Panc1 (cell line): ENCODE measurements around the gene CNDP1. TPM values are rescaled to one million over a fixed set of nuclear protein-coding genes. Genes with fewer than 3 reads are reported as not detected.

ENCODE experiments used
- ATAC-seq: fragments of 200-7000 bp; cut with Tn5 transposase; 2 replicates; pipeline ENCODE4 v1.9.1; 2020; ENCODE audit warnings: mild to moderate bottlenecking, moderate library complexity
- BruUV-seq: library from RNA; stranded (reverse); fragments of 400-500 nt; replicated peaks from 2 replicates; lab custom pipeline; 2021; lab: Mats Ljungman, UMichigan
- CTCF ChIA-PET: fragments of 300-600 bp; sonication (Branson Sonifier 250); formaldehyde crosslinking; loops from one replicate; lab custom pipeline; 2022; ENCODE audit warnings: antibody characterized with exemption; lab: Charles Lee
- POLR2A ChIA-PET: fragments of 300-600 bp; sonication (Branson Sonifier 250); formaldehyde crosslinking; loops from one replicate; lab custom pipeline; 2022; ENCODE audit warnings: antibody characterized with exemption; lab: Charles Lee
- DNase-seq: peaks from one replicate; pipeline ENCODE4 v3.0.0-alpha.2; 2010; ENCODE audit warnings: low read depth, low spot score
- H3K27ac ChIP-seq: 2 replicates; pipeline ENCODE4 v1.5.1; 2011; ENCODE audit warnings: mild to moderate bottlenecking, low read length, inconsistent platforms
- H3K27me3 ChIP-seq: fragments of 200-500 bp; sonication (Bioruptor generic); 2 replicates; pipeline ENCODE4 v1.6.0; 2014; ENCODE audit warnings: low read length, inconsistent platforms; ENCODE audit not compliant: control insufficient read depth, insufficient read depth
- H3K36me3 ChIP-seq: fragments of 200-500 bp; sonication (Bioruptor generic); 2 replicates; pipeline ENCODE4 v1.5.1; 2014; ENCODE audit warnings: inconsistent platforms, mild to moderate bottlenecking, low read length, moderate library complexity; ENCODE audit not compliant: control insufficient read depth, insufficient read depth
- H3K4me1 ChIP-seq: 2 replicates; pipeline ENCODE4 v1.5.1; 2011; ENCODE audit warnings: inconsistent platforms, mild to moderate bottlenecking, low read length, moderate library complexity; ENCODE audit not compliant: control insufficient read depth, insufficient read depth
- H3K4me3 ChIP-seq, 2 experiments: 2 replicates each; pipeline ENCODE4 v1.5.1; 2011 to 2012; ENCODE audit warnings: low read depth in 2 of 2, low read length in 2 of 2, mild to moderate bottlenecking in 2 of 2, inconsistent platforms in 1 of 2, moderate library complexity in 1 of 2
- H3K9me3 ChIP-seq: fragments of 200-500 bp; sonication (Bioruptor generic); 2 replicates; pipeline ENCODE4 v1.5.1; 2014; ENCODE audit warnings: low read depth, mild to moderate bottlenecking, inconsistent platforms, low read length, moderate library complexity; ENCODE audit not compliant: control insufficient read depth, insufficient read depth
- CTCF ChIP-seq: fragments of 450-650 bp; IDR thresholded peaks from 2 replicates; pipeline ENCODE4 v1.5.1; 2017; ENCODE audit warnings: mild to moderate bottlenecking
- POLR2AphosphoS5 ChIP-seq: IDR thresholded peaks from 2 replicates; pipeline ENCODE4 v1.6.1; 2012; ENCODE audit warnings: mild to moderate bottlenecking, low read depth, low read length, moderate library complexity
- REST ChIP-seq, 2 experiments: IDR thresholded peaks; 2 replicates each; pipeline ENCODE4 v1.6.1; 2011 to 2012; ENCODE audit warnings: low read depth in 2 of 2, control low read depth in 1 of 2, low read length in 1 of 2, mild to moderate bottlenecking in 1 of 2, moderate library complexity in 1 of 2; ENCODE audit not compliant: insufficient read depth in 1 of 2
- SIN3A ChIP-seq: IDR thresholded peaks from 2 replicates; pipeline ENCODE4 v1.6.1; 2012; ENCODE audit warnings: low read depth, mild to moderate bottlenecking, low read length, moderate library complexity, borderline replicate concordance; ENCODE audit not compliant: insufficient read depth
- TCF7L2 ChIP-seq: IDR thresholded peaks from 2 replicates; pipeline ENCODE4 v1.6.1; 2011; ENCODE audit warnings: mild to moderate bottlenecking, low read depth, low read length, inconsistent platforms
- in situ Hi-C: cut with HindIII; loops from 2 replicates; pipeline ENCODE4 v1.10.0; 2016; ENCODE audit warnings: low sequenced_read_pairs, low pct_unique_long_range_greater_than_20kb
- intact Hi-C: fragments of 100-400 bp; cut with micrococcal nuclease; formaldehyde crosslinking; loops from one replicate; pipeline ENCODE4 v1.10.0; 2022; ENCODE audit not compliant: unreplicated experiment
- total RNA-seq: library from RNA; stranded (reverse); gene quantifications from one replicate; pipeline ENCODE4 v1.2.1, GENCODE V29; 2021; ENCODE audit not compliant: unreplicated experiment

CNDP1 gene
- total RNA-seq, 1 experiment from 2014 or later, result not detected

GRCh38 chr18:74541703-74542555, 7.6 kb downstream of the CNDP1 start:
- Histone ChIP-seq H3K4me3 (no peak overlapping the region), H3K4me1 (no peaks in the 10 kb centered on the region), H3K9me3 (no peaks in the 10 kb centered on the region), H3K36me3 (no peaks in the 10 kb centered on the region), H3K27ac (no peak overlapping the region), H3K27me3 (peaks cover 4% of the 10 kb centered on the region; the same call in 1 of the 2 replicates)
- in situ Hi-C loops, result no loop called here
- POLR2A ChIA-PET, result interaction anchor here (0.6 kb wide), 1 partner anchor 347 kb away, joined by 3 read pairs; no protein-coding TSS in a partner anchor
- ATAC-seq (no peak), DNase-seq (no peak)
- intact Hi-C loops, result no loop called here
- CTCF ChIA-PET, result interaction anchor here (0.5 kb wide), 1 partner anchor 10 kb away, joined by 3 read pairs; no protein-coding TSS in a partner anchor
- TF ChIP-seq SIN3A, result no peak
- BruUV-seq, result no TSS peak

- ATAC-seq (no peak), DNase-seq (no peak)
- Histone ChIP-seq H3K4me3 (no peak overlapping the region), H3K27ac (no peak overlapping the region), H3K9me3 (no peaks in the 10 kb centered on the region), H3K36me3 (no peaks in the 10 kb centered on the region), H3K27me3 (no peaks in the 10 kb centered on the region), H3K4me1 (no peaks in the 10 kb centered on the region)
- CTCF ChIA-PET, result no interaction called here
- TF ChIP-seq TCF7L2 (no peak), CTCF (no peak), REST (IDR thresholded peaks at IDR 0.05; ENCODE audit: insufficient read depth in 1 of 2, low read depth in 2 of 2, low read length in 1 of 2) (no peak), SIN3A (no peak), POLR2AphosphoS5 (no peak)
- no TSS peak for BruUV-seq
- intact Hi-C loops (no loop called here), in situ Hi-C loops (no loop called here)
- POLR2A ChIA-PET, result interaction anchor here (0.6 to 0.7 kb wide), 2 partner anchors 75 to 223 kb away, joined by 5 to 6 read pairs; no protein-coding TSS in a partner anchor
Measured at GRCh38 chr18:74544898-74545297, 10.6 kb downstream of the CNDP1 start.

GRCh38 chr18:74546007-74546406, 11.7 kb downstream of the CNDP1 start:
- Histone ChIP-seq H3K27me3 (no peaks in the 10 kb centered on the region), H3K27ac (no peak overlapping the region), H3K4me3 (no peak overlapping the region), H3K4me1 (no peaks in the 10 kb centered on the region), H3K9me3 (no peaks in the 10 kb centered on the region), H3K36me3 (no peaks in the 10 kb centered on the region)
- POLR2A ChIA-PET, result no interaction called here
- intact Hi-C loops (no loop called here), in situ Hi-C loops (no loop called here)
- DNase-seq (no peak), ATAC-seq (no peak; the same call in 1 of the 2 replicates)
- no TSS peak for BruUV-seq
- TF ChIP-seq POLR2AphosphoS5, result no peak
- no peak for TF ChIP-seq CTCF
- TF ChIP-seq SIN3A, result no peak
- no peak for TF ChIP-seq TCF7L2
- no peak for TF ChIP-seq REST (IDR thresholded peaks at IDR 0.05; ENCODE audit: insufficient read depth in 1 of 2, low read depth in 2 of 2, low read length in 1 of 2)
- CTCF ChIA-PET, result no interaction called here
